Tibial artery (tissue), 4 donors: Measurements from ENCODE around the gene MLEC.

Experiments used
- DNase-seq, 2 donors: peaks; one replicate each; pipeline ENCODE4 v3.0.0-alpha.2; 2019
- H3K27ac ChIP-seq, 2 donors: fragments of 200-600 bp; sonication (generic) in 1 of 2; 1 replicate in 1 of 2; 2 replicates in 1 of 2; pipeline ENCODE4 v1.5.1; 2018 to 2019; ENCODE audit warnings: mild to moderate bottlenecking in 1 of 2
- H3K27me3 ChIP-seq, 2 donors: fragments of 200-600 bp; sonication (generic) in 1 of 2; one replicate each; pipeline versions ENCODE4 v1.5.1 to v1.6.0; 2016 to 2019
- H3K36me3 ChIP-seq, 3 donors: fragments of 200-600 bp; sonication (generic) in 2 of 3; one replicate each; pipeline ENCODE4 v1.5.1; 2016 to 2019; ENCODE audit warnings: mild to moderate bottlenecking in 2 of 3
- H3K4me1 ChIP-seq, 4 donors: fragments of 200-600 bp; sonication (generic) in 2 of 4; 1 replicate in 3 of 4; 2 replicates in 1 of 4; pipeline ENCODE4 v1.5.1; 2016 to 2019
- H3K4me3 ChIP-seq, 2 donors: fragments of 200-600 bp; sonication (generic) in 1 of 2; 1 replicate in 1 of 2; 2 replicates in 1 of 2; pipeline ENCODE4 v1.5.1; 2018 to 2019; ENCODE audit warnings: mild to moderate bottlenecking in 2 of 2
- H3K9me3 ChIP-seq, 3 donors: fragments of 200-600 bp; sonication (generic) in 1 of 3; one replicate each; pipeline ENCODE4 v1.5.1; 2016 to 2019
- CTCF ChIP-seq, 2 experiments: fragments of 200-600 bp in 1 of 2; fragments of 450-650 bp in 1 of 2; IDR thresholded peaks; one replicate each; pipeline ENCODE4 v1.5.1; 2017 to 2019; ENCODE audit warnings: antibody characterized with exemption in 2 of 2, mild to moderate bottlenecking in 1 of 2, moderate library complexity in 1 of 2
- intact Hi-C: fragments of 100-400 bp; cut with DNase I; formaldehyde crosslinking; loops from one replicate; pipeline ENCODE4 v1.15.0; 2023; ENCODE audit warnings: low total_unique reads

Gene MLEC

GRCh38 chr12:120656008-120656407 lies 30.9 kb upstream of the MLEC start:
- no peak overlapping the region for H3K4me3 ChIP-seq
- intact Hi-C loops: no loop called here
- H3K9me3 ChIP-seq: no peaks in the 10 kb centered on the region
- H3K27me3 ChIP-seq: no peaks in the 10 kb centered on the region
- H3K4me1 ChIP-seq: peaks cover 0 to 44% (median 32%) of the 10 kb centered on the region in 4 donors
- no peak for DNase-seq
- TF ChIP-seq CTCF (IDR thresholded peaks at IDR 0.05): no peak
- peak overlapping the region in 1 of 2 donors; percentile 92 for H3K27ac ChIP-seq
- peaks cover 6 to 18% (median 8%) of the 10 kb centered on the region in 3 donors for H3K36me3 ChIP-seq

GRCh38 chr12:120658286-120659150 lies 28.4 kb upstream of the MLEC start:
- Histone ChIP-seq H3K4me3 (no peak overlapping the region), H3K27me3 (no peaks in the 10 kb centered on the region), H3K27ac (no peak overlapping the region), H3K4me1 (peaks cover 0 to 19% (median 17%) of the 10 kb centered on the region in 4 donors), H3K36me3 (peaks cover 23 to 33% (median 24%) of the 10 kb centered on the region in 3 donors), H3K9me3 (no peaks in the 10 kb centered on the region)
- intact Hi-C loops: no loop called here
- no peak for TF ChIP-seq CTCF (IDR thresholded peaks at IDR 0.05)
- DNase-seq: no peak

- peaks cover 26 to 37% (median 29%) of the 10 kb centered on the region in 3 donors for H3K36me3 ChIP-seq
- no peak for TF ChIP-seq CTCF (IDR thresholded peaks at IDR 0.05)
- no peak overlapping the region for H3K4me3 ChIP-seq
- H3K27me3 ChIP-seq: no peaks in the 10 kb centered on the region
- H3K4me1 ChIP-seq: peaks cover 0 to 13% (median 11%) of the 10 kb centered on the region in 4 donors
- intact Hi-C loops: no loop called here
- H3K27ac ChIP-seq: no peak overlapping the region
- no peak for DNase-seq
- no peaks in the 10 kb centered on the region for H3K9me3 ChIP-seq
Observed at GRCh38 chr12:120659151-120659525, 27.8 kb upstream of the MLEC start.

GRCh38 chr12:120661432-120661831 lies 25.5 kb upstream of the MLEC start:
- Histone ChIP-seq H3K36me3 (peaks cover 26 to 37% (median 29%) of the 10 kb centered on the region in 3 donors), H3K4me3 (no peak overlapping the region), H3K27ac (no peak overlapping the region), H3K27me3 (no peaks in the 10 kb centered on the region), H3K9me3 (no peaks in the 10 kb centered on the region), H3K4me1 (no peaks in the 10 kb centered on the region)
- DNase-seq: no peak
- intact Hi-C loops: no loop called here
- no peak for TF ChIP-seq CTCF (IDR thresholded peaks at IDR 0.05)

GRCh38 chr12:120662879-120663278 lies 24.1 kb upstream of the MLEC start:
- no peak for TF ChIP-seq CTCF (IDR thresholded peaks at IDR 0.05)
- Histone ChIP-seq H3K4me1 (no peaks in the 10 kb centered on the region), H3K27ac (no peak overlapping the region), H3K36me3 (peaks cover 26 to 34% (median 29%) of the 10 kb centered on the region in 3 donors), H3K4me3 (no peak overlapping the region), H3K9me3 (no peaks in the 10 kb centered on the region), H3K27me3 (no peaks in the 10 kb centered on the region)
- intact Hi-C loops: no loop called here
- DNase-seq: no peak
